ENCODE data around the gene SPTLC2. TPM values are rescaled to one million over a fixed set of nuclear protein-coding genes. Genes with fewer than 3 reads are reported as not detected.
"Not testable (repeated sequence)": the region's sequence is repeated elsewhere in the genome, so short reads cannot be mapped to it uniquely, and the experiment has no call there.

Gene SPTLC2
- total and polyA plus RNA-seq, 9 donors = 8.0 to 31.1 (median 21.5) TPM

- Histone ChIP-seq H3K27ac (no peak overlapping the region), H3K27me3 (no peaks in the 10 kb centered on the region), H3K4me1 (ENCODE audit: insufficient read depth) (peaks cover 7% of the 10 kb centered on the region), H3K36me3 (no peaks in the 10 kb centered on the region), H3K9me3 (no peaks in the 10 kb centered on the region), H3K4me3 (no peak overlapping the region)
- WGBS, 3 donors = 70 to 82% (median 77%) methylated on average over 5 of the region's 5 CpGs
- no peak for DNase-seq
- intact Hi-C loops (cut with DNase I) = no loop called here
- TF ChIP-seq EP300 (IDR thresholded peaks at IDR 0.05) (no peak), POLR2A (IDR thresholded peaks at IDR 0.05) (no peak), CTCF (IDR thresholded peaks at IDR 0.05) (no peak)
Measured at GRCh38 chr14:77589099-77589498, 27.3 kb downstream of the SPTLC2 start.

GRCh38 chr14:77588411-77589025 is 27.9 kb downstream of the SPTLC2 start:
- DNase-seq; H3K27ac ChIP-seq; H3K36me3 ChIP-seq; H3K4me3 ChIP-seq; H3K4me1 ChIP-seq (ENCODE audit: insufficient read depth); H3K27me3 ChIP-seq; intact Hi-C loops (cut with DNase I); H3K9me3 ChIP-seq: not testable (repeated sequence)
- WGBS, 3 donors = 93 to 95% (median 94%) methylated on average over 11 of the region's 11 CpGs

DNA sequence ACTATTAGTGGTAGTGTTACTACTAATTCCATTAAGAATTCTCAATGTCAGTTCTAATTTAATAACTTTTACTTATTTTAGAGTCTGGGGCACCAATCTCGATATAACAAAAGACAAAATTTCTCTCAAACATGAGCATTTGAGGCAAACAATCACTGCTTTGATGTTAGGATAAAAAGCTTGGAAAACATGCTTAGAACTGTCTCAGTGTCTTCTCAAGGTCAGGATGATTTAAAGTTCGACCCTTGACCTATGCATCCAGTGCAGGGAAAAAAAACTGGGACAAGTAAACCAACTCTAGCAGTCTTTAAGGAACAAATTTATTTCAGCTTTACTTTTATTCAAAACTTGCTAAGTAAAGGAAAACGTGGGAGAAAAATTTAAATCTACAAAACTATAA is 31.1 kb downstream of the SPTLC2 start:
- peaks cover 15% of the 10 kb centered on the region for H3K4me1 ChIP-seq (ENCODE audit: insufficient read depth)
- no peak overlapping the region for H3K4me3 ChIP-seq
- DNase-seq = no peak
- TF ChIP-seq CTCF (IDR thresholded peaks at IDR 0.05) (no peak), POLR2A (IDR thresholded peaks at IDR 0.05) (no peak)
- no peak overlapping the region for H3K27ac ChIP-seq
- 24 to 39% (median 31%) methylated on average over 3 of the region's 3 CpGs for WGBS, 3 donors
- intact Hi-C loops (cut with DNase I) = no loop called here
- H3K36me3 ChIP-seq = no peaks in the 10 kb centered on the region
- H3K9me3 ChIP-seq = no peaks in the 10 kb centered on the region
- H3K27me3 ChIP-seq = no peaks in the 10 kb centered on the region

- 80 to 82% (median 80%) methylated on average over 10 of the region's 10 CpGs for WGBS, 3 donors
Measured at GRCh38 chr14:77584809-77585208, 31.6 kb downstream of the SPTLC2 start.

More at GRCh38 chr14:77584809-77585208, 31.6 kb downstream of the SPTLC2 start:
- TF ChIP-seq CTCF (IDR thresholded peaks at IDR 0.05) (no peak), POLR2A (IDR thresholded peaks at IDR 0.05) (no peak), EP300 (IDR thresholded peaks at IDR 0.05) (no peak)
- DNase-seq = no peak
- Histone ChIP-seq H3K27me3 (no peaks in the 10 kb centered on the region), H3K27ac (no peak overlapping the region), H3K9me3 (no peaks in the 10 kb centered on the region), H3K4me1 (ENCODE audit: insufficient read depth) (peaks cover 15% of the 10 kb centered on the region), H3K4me3 (no peak overlapping the region), H3K36me3 (no peaks in the 10 kb centered on the region)
- intact Hi-C loops (cut with DNase I) = no loop called here

Measured in ovary (tissue), 9 donors.